Panc1 (cell line): ENCODE measurements around the gene MAP3K3. TPM values are rescaled to one million over a fixed set of nuclear protein-coding genes. Genes with fewer than 3 reads are reported as not detected.

Experiments used
- ATAC-seq: fragments of 200-7000 bp; cut with Tn5 transposase; 2 replicates; pipeline ENCODE4 v1.9.1; 2020; ENCODE audit warnings: mild to moderate bottlenecking, moderate library complexity
- BruUV-seq: library from RNA; stranded (reverse); fragments of 400-500 nt; replicated peaks from 2 replicates; lab custom pipeline; 2021; lab: Mats Ljungman, UMichigan
- CTCF ChIA-PET: fragments of 300-600 bp; sonication (Branson Sonifier 250); formaldehyde crosslinking; loops from one replicate; lab custom pipeline; 2022; ENCODE audit warnings: antibody characterized with exemption; lab: Charles Lee
- POLR2A ChIA-PET: fragments of 300-600 bp; sonication (Branson Sonifier 250); formaldehyde crosslinking; loops from one replicate; lab custom pipeline; 2022; ENCODE audit warnings: antibody characterized with exemption; lab: Charles Lee
- DNase-seq: peaks from one replicate; pipeline ENCODE4 v3.0.0-alpha.2; 2010; ENCODE audit warnings: low read depth, low spot score
- H3K27ac ChIP-seq: 2 replicates; pipeline ENCODE4 v1.5.1; 2011; ENCODE audit warnings: mild to moderate bottlenecking, low read length, inconsistent platforms
- H3K27me3 ChIP-seq: fragments of 200-500 bp; sonication (Bioruptor generic); 2 replicates; pipeline ENCODE4 v1.6.0; 2014; ENCODE audit warnings: low read length, inconsistent platforms; ENCODE audit not compliant: control insufficient read depth, insufficient read depth
- H3K36me3 ChIP-seq: fragments of 200-500 bp; sonication (Bioruptor generic); 2 replicates; pipeline ENCODE4 v1.5.1; 2014; ENCODE audit warnings: inconsistent platforms, mild to moderate bottlenecking, low read length, moderate library complexity; ENCODE audit not compliant: control insufficient read depth, insufficient read depth
- H3K4me1 ChIP-seq: 2 replicates; pipeline ENCODE4 v1.5.1; 2011; ENCODE audit warnings: inconsistent platforms, mild to moderate bottlenecking, low read length, moderate library complexity; ENCODE audit not compliant: control insufficient read depth, insufficient read depth
- H3K4me3 ChIP-seq, 2 experiments: 2 replicates each; pipeline ENCODE4 v1.5.1; 2011 to 2012; ENCODE audit warnings: low read depth in 2 of 2, low read length in 2 of 2, mild to moderate bottlenecking in 2 of 2, inconsistent platforms in 1 of 2, moderate library complexity in 1 of 2
- H3K9me3 ChIP-seq: fragments of 200-500 bp; sonication (Bioruptor generic); 2 replicates; pipeline ENCODE4 v1.5.1; 2014; ENCODE audit warnings: low read depth, mild to moderate bottlenecking, inconsistent platforms, low read length, moderate library complexity; ENCODE audit not compliant: control insufficient read depth, insufficient read depth
- CTCF ChIP-seq: fragments of 450-650 bp; IDR thresholded peaks from 2 replicates; pipeline ENCODE4 v1.5.1; 2017; ENCODE audit warnings: mild to moderate bottlenecking
- POLR2AphosphoS5 ChIP-seq: IDR thresholded peaks from 2 replicates; pipeline ENCODE4 v1.6.1; 2012; ENCODE audit warnings: mild to moderate bottlenecking, low read depth, low read length, moderate library complexity
- REST ChIP-seq, 2 experiments: IDR thresholded peaks; 2 replicates each; pipeline ENCODE4 v1.6.1; 2011 to 2012; ENCODE audit warnings: low read depth in 2 of 2, control low read depth in 1 of 2, low read length in 1 of 2, mild to moderate bottlenecking in 1 of 2, moderate library complexity in 1 of 2; ENCODE audit not compliant: insufficient read depth in 1 of 2
- SIN3A ChIP-seq: IDR thresholded peaks from 2 replicates; pipeline ENCODE4 v1.6.1; 2012; ENCODE audit warnings: low read depth, mild to moderate bottlenecking, low read length, moderate library complexity, borderline replicate concordance; ENCODE audit not compliant: insufficient read depth
- TCF7L2 ChIP-seq: IDR thresholded peaks from 2 replicates; pipeline ENCODE4 v1.6.1; 2011; ENCODE audit warnings: mild to moderate bottlenecking, low read depth, low read length, inconsistent platforms
- in situ Hi-C: cut with HindIII; loops from 2 replicates; pipeline ENCODE4 v1.10.0; 2016; ENCODE audit warnings: low sequenced_read_pairs, low pct_unique_long_range_greater_than_20kb
- intact Hi-C: fragments of 100-400 bp; cut with micrococcal nuclease; formaldehyde crosslinking; loops from one replicate; pipeline ENCODE4 v1.10.0; 2022; ENCODE audit not compliant: unreplicated experiment
- total RNA-seq: library from RNA; stranded (reverse); gene quantifications from one replicate; pipeline ENCODE4 v1.2.1, GENCODE V29; 2021; ENCODE audit not compliant: unreplicated experiment

MAP3K3 gene
- total RNA-seq, 1 experiment from 2014 or later = 22.3 TPM

- CTCF ChIA-PET = interaction anchor here (1.4 kb wide), 1 partner anchor 13 kb away, joined by 3 read pairs; no protein-coding TSS in a partner anchor
Measured at GRCh38 chr17:63685578-63685977, 63.4 kb downstream of the MAP3K3 start.

GRCh38 chr17:63686138-63686685, 64.0 kb downstream of the MAP3K3 start:
- H3K9me3 ChIP-seq = no peaks in the 10 kb centered on the region
- DNase-seq = no peak
- in situ Hi-C loops = no loop called here
- no TSS peak for BruUV-seq
- H3K27me3 ChIP-seq = no peaks in the 10 kb centered on the region
- no peak overlapping the region for H3K27ac ChIP-seq
- TF ChIP-seq SIN3A (no peak), CTCF (no peak), TCF7L2 (no peak), POLR2AphosphoS5 (no peak)
- no peak for ATAC-seq
- H3K36me3 ChIP-seq = no peaks in the 10 kb centered on the region; the same call in 1 of the 2 replicates
- H3K4me1 ChIP-seq = no peaks in the 10 kb centered on the region
- POLR2A ChIA-PET = no interaction called here
- CTCF ChIA-PET = interaction anchor here (1.4 kb wide), 1 partner anchor 12 kb away, joined by 3 read pairs; no protein-coding TSS in a partner anchor
- intact Hi-C loops = no loop called here
- no peak overlapping the region for H3K4me3 ChIP-seq

More at GRCh38 chr17:63685578-63685977, 63.4 kb downstream of the MAP3K3 start:
- no TSS peak for BruUV-seq
- no peak for DNase-seq
- ATAC-seq = no peak
- H3K27ac ChIP-seq = no peak overlapping the region
- H3K9me3 ChIP-seq = no peaks in the 10 kb centered on the region
- H3K4me3 ChIP-seq = no peak overlapping the region
- intact Hi-C loops = no loop called here
- no peaks in the 10 kb centered on the region for H3K4me1 ChIP-seq
- POLR2A ChIA-PET = interaction anchor here (0.5 kb wide), 1 partner anchor 14 kb away, joined by 3 read pairs; no protein-coding TSS in a partner anchor
- no peaks in the 10 kb centered on the region; the same call in 1 of the 2 replicates for H3K36me3 ChIP-seq
- in situ Hi-C loops = no loop called here
- no peaks in the 10 kb centered on the region for H3K27me3 ChIP-seq
- TF ChIP-seq REST (IDR thresholded peaks at IDR 0.05; ENCODE audit: insufficient read depth in 1 of 2, low read depth in 2 of 2, low read length in 1 of 2) (no peak), POLR2AphosphoS5 (no peak), TCF7L2 (no peak), CTCF (no peak), SIN3A (no peak)
